SK-N-SH (cell line): ENCODE results near the gene SLFN14. TPM values are rescaled to one million over a fixed set of nuclear protein-coding genes. Genes with fewer than 3 reads are reported as not detected.
"Not testable (repeated sequence)": the region's sequence is repeated elsewhere in the genome, so short reads cannot be mapped to it uniquely, and the experiment has no call there.

Experiments
- CTCF ChIA-PET: fragments of 300-600, 350-600 bp; formaldehyde crosslinking; extraction: SDS; loops from one replicate; lab custom pipeline; 2021; lab: Yijun Ruan, JAX
- POLR2A ChIA-PET: fragments of 350-600 bp; sonication (Branson Sonifier 250); formaldehyde crosslinking; extraction: SDS; loops from one replicate; lab custom pipeline; 2020; ENCODE audit warnings: antibody characterized with exemption, inconsistent platforms; lab: Yijun Ruan, JAX
- DNase-seq: peaks from one replicate; pipeline ENCODE4 v3.0.0; 2012
- H2AFZ ChIP-seq: fragments of 200-600 bp; sonication (generic); 2 replicates; pipeline ENCODE4 v1.8.1; 2016; ENCODE audit warnings: antibody characterized with exemption, mild to moderate bottlenecking, low read depth
- H3F3A ChIP-seq: fragments of 200-600 bp; sonication (generic); replicated peaks from 2 replicates; pipeline ENCODE3; 2016; ENCODE audit warnings: antibody characterized with exemption, mild to moderate bottlenecking; ENCODE audit not compliant: insufficient read depth
- H3K27ac ChIP-seq, 2 experiments: fragments of 200-500 bp in 1 of 2; fragments of 200-600 bp in 1 of 2; sonication (Bioruptor generic) in 1 of 2; sonication (generic), shearing (Covaris generic) in 1 of 2; 2 replicates each; pipeline versions ENCODE4 v1.5.1 to v1.6.1; 2014 to 2016; ENCODE audit warnings: low read depth in 2 of 2, inconsistent platforms in 1 of 2, low read length in 1 of 2, mild to moderate bottlenecking in 1 of 2, mixed read lengths in 1 of 2
- H3K27me3 ChIP-seq: fragments of 200-600 bp; sonication (generic), shearing (Covaris generic); 2 replicates; pipeline ENCODE4 v1.6.1; 2016; ENCODE audit warnings: mixed run types; ENCODE audit not compliant: insufficient read depth
- H3K36me3 ChIP-seq, 2 experiments: fragments of 200-500 bp in 1 of 2; fragments of 200-600 bp in 1 of 2; sonication (Bioruptor generic) in 1 of 2; sonication (generic) in 1 of 2; replicated peaks in 1 of 2; 2 replicates each; pipeline versions ENCODE3 to v1.5.1; 2014 to 2016; ENCODE audit warnings: low read length in 1 of 2, mild to moderate bottlenecking in 1 of 2; ENCODE audit not compliant: insufficient read depth in 2 of 2, control insufficient read depth in 1 of 2
- H3K4me1 ChIP-seq, 2 experiments: fragments of 200-500 bp in 1 of 2; fragments of 200-600 bp in 1 of 2; sonication (Bioruptor generic) in 1 of 2; sonication (generic), shearing (Covaris generic) in 1 of 2; 2 replicates each; pipeline versions ENCODE4 v1.5.1 to v1.6.1; 2014 to 2016; ENCODE audit warnings: low read depth in 1 of 2, low read length in 1 of 2, mixed run types in 1 of 2; ENCODE audit not compliant: insufficient read depth in 2 of 2, control insufficient read depth in 1 of 2
- H3K4me2 ChIP-seq: fragments of 200-600 bp; sonication (generic), shearing (Covaris generic); 2 replicates; pipeline ENCODE4 v1.6.1; 2017; ENCODE audit warnings: mixed run types
- H3K4me3 ChIP-seq, 2 experiments: fragments of 200-500 bp in 1 of 2; fragments of 200-600 bp in 1 of 2; sonication (Bioruptor generic) in 1 of 2; sonication (generic), shearing (Covaris generic) in 1 of 2; 2 replicates each; pipeline versions ENCODE4 v1.5.1 to v1.8.1; 2014 to 2016; ENCODE audit warnings: low read depth in 2 of 2, inconsistent platforms in 1 of 2, low read length in 1 of 2, mild to moderate bottlenecking in 1 of 2, mixed read lengths in 1 of 2, moderate library complexity in 1 of 2
- H3K79me2 ChIP-seq: fragments of 200-600 bp; sonication (generic); 2 replicates; pipeline ENCODE4 v1.8.1; 2017; ENCODE audit warnings: mild to moderate bottlenecking; ENCODE audit not compliant: insufficient read depth
- H3K9ac ChIP-seq: fragments of 200-600 bp; sonication (generic); 2 replicates; pipeline ENCODE4 v1.6.1; 2017; ENCODE audit warnings: mixed run types
- H3K9me2 ChIP-seq: fragments of 200-600 bp; sonication (generic); 2 replicates; pipeline ENCODE4 v1.6.1; 2017; ENCODE audit warnings: mixed run types
- H3K9me3 ChIP-seq: fragments of 200-600 bp; sonication (generic); 2 replicates; pipeline ENCODE4 v1.6.1; 2017; ENCODE audit warnings: mixed run types, mild to moderate bottlenecking, moderate library complexity
- H4K20me1 ChIP-seq: fragments of 200-600 bp; sonication (generic); 2 replicates; pipeline ENCODE4 v1.6.1; 2017; ENCODE audit warnings: mild to moderate bottlenecking, mixed run types; ENCODE audit not compliant: insufficient read depth
- CTCF ChIP-seq: fragments of 200-600 bp; sonication (generic); IDR thresholded peaks from 2 replicates; pipeline ENCODE4 v1.6.1; 2017; ENCODE audit warnings: antibody characterized with exemption, mild to moderate bottlenecking, moderate library complexity
- GATA2 ChIP-seq: sonication (generic); formaldehyde crosslinking; IDR thresholded peaks from 2 replicates; pipeline ENCODE4 v1.5.0; 2020; ENCODE audit warnings: mild to moderate bottlenecking, missing genetic modification reagents
- JUND ChIP-seq: IDR thresholded peaks from 2 replicates; pipeline ENCODE4 v1.4.0; 2012
- MAX ChIP-seq: IDR thresholded peaks from 2 replicates; pipeline ENCODE4 v1.4.0; 2012; ENCODE audit warnings: low read depth
- MXI1 ChIP-seq: IDR thresholded peaks from 2 replicates; pipeline ENCODE4 v1.6.1; 2012; ENCODE audit warnings: mild to moderate bottlenecking, low read depth, low read length, improper control_type of control experiment
- NRF1 ChIP-seq: IDR thresholded peaks from 2 replicates; pipeline ENCODE4 v1.6.1; 2012; ENCODE audit warnings: low read depth, mild to moderate bottlenecking, low read length
- RCOR1 ChIP-seq: fragments of 150-350 bp; IDR thresholded peaks from 2 replicates; pipeline ENCODE4 v1.6.1; 2017; ENCODE audit warnings: antibody characterized with exemption, low read length
- REST ChIP-seq: IDR thresholded peaks from 2 replicates; pipeline ENCODE4 v1.6.1; 2012; ENCODE audit warnings: mild to moderate bottlenecking, low read depth, low read length, moderate library complexity
- RFX5 ChIP-seq: IDR thresholded peaks from 2 replicates; pipeline ENCODE4 v1.6.1; 2012; ENCODE audit warnings: mild to moderate bottlenecking, improper control_type of control experiment, low read length
- RXRA ChIP-seq: IDR thresholded peaks from 2 replicates; pipeline ENCODE4 v1.4.0; 2012; ENCODE audit warnings: low read depth, mild to moderate bottlenecking, borderline replicate concordance
- SIN3A ChIP-seq: IDR thresholded peaks from 2 replicates; pipeline ENCODE4 v1.6.1; 2012; ENCODE audit warnings: low read depth, mild to moderate bottlenecking, low read length, moderate library complexity, borderline replicate concordance
- TEAD4 ChIP-seq: IDR thresholded peaks from 2 replicates; pipeline ENCODE4 v1.4.0; 2012; ENCODE audit warnings: mild to moderate bottlenecking, borderline replicate concordance; ENCODE audit not compliant: insufficient read depth
- USF2 ChIP-seq: fragments of 150-350 bp; IDR thresholded peaks from 2 replicates; pipeline ENCODE4 v1.6.1; 2017; ENCODE audit warnings: antibody characterized with exemption, low read length, low read depth, borderline replicate concordance
- ZBTB33 ChIP-seq: IDR thresholded peaks from 2 replicates; pipeline ENCODE4 v1.4.0; 2012; ENCODE audit warnings: low read depth, borderline replicate concordance
- WGBS: methylation state at CpG from one replicate; pipeline ENCODE4 v1.1.6; 2017; ENCODE audit warnings: low lambda C conversion rate; 5-methylcytosine and 5-hydroxymethylcytosine counted together
- polyA plus RNA-seq, 3 experiments: library from polyadenylated mRNA; depleted of rRNA; stranded (reverse); fragments of >200 nt; gene quantifications; 2 replicates each; pipeline ENCODE4 v1.2.3, GENCODE V29; 2012

Gene SLFN14
- polyA plus RNA-seq, 1 of the 3 experiments (the other 2 are of a cell fraction): not detected

- TF ChIP-seq CTCF (no peak), GATA2 (CRISPR knock-in tag) (no peak), JUND (no peak)
Observed at GRCh38 chr17:35529866-35530265, 30.8 kb downstream of the SLFN14 start (continued).

GRCh38 chr17:35529326-35529725 lies 31.3 kb downstream of the SLFN14 start:
- H3K4me2 ChIP-seq, POLR2A ChIA-PET, H3K4me1 ChIP-seq, H4K20me1 ChIP-seq, DNase-seq, H3K27ac ChIP-seq, H3F3A ChIP-seq, H3K9ac ChIP-seq, H3K79me2 ChIP-seq, H2AFZ ChIP-seq, H3K4me3 ChIP-seq, H3K9me3 ChIP-seq, H3K9me2 ChIP-seq, H3K36me3 ChIP-seq: not testable (repeated sequence)
- CTCF ChIA-PET: interaction anchor here (1.8 kb wide), 1 partner anchor 10 kb away, joined by 7 read pairs; no protein-coding TSS in a partner anchor
- H3K27me3 ChIP-seq: peaks cover 25% of the 10 kb centered on the region
- 17% methylated on average over 1 of the region's 1 CpG for WGBS

- WGBS: 21% methylated on average over 4 of the region's 4 CpGs
- H3K36me3 ChIP-seq: no peaks in the 10 kb centered on the region
- no peaks in the 10 kb centered on the region for H3F3A ChIP-seq
- H3K9ac ChIP-seq: no peak overlapping the region
- H3K4me3 ChIP-seq: no peak overlapping the region
- H2AFZ ChIP-seq: no peak overlapping the region
- no peak for TF ChIP-seq TEAD4
- TF ChIP-seq ZBTB33: no peak
- no peak for TF ChIP-seq REST
- no peak for TF ChIP-seq RXRA
- TF ChIP-seq JUND: no peak
- TF ChIP-seq RFX5: no peak
- TF ChIP-seq GATA2 (CRISPR knock-in tag): no peak
- TF ChIP-seq NRF1: no peak
- TF ChIP-seq MAX: no peak
- no peak for TF ChIP-seq MXI1
- no peak for TF ChIP-seq SIN3A
- no peak for TF ChIP-seq RCOR1
- TF ChIP-seq USF2: no peak
- no peak for DNase-seq
- H4K20me1 ChIP-seq: no peaks in the 10 kb centered on the region
- ChIA-PET CTCF (interaction anchor here (1.3 kb wide), 1 partner anchor 16 kb away, joined by 4 read pairs; no protein-coding TSS in a partner anchor), POLR2A (no interaction called here)
- no peaks in the 10 kb centered on the region for H3K4me1 ChIP-seq
- peaks cover 26% of the 10 kb centered on the region; the same call in 1 of the 2 replicates for H3K27me3 ChIP-seq
- H3K9me3 ChIP-seq: no peaks in the 10 kb centered on the region
- H3K4me2 ChIP-seq: no peak overlapping the region
- no peaks in the 10 kb centered on the region for H3K9me2 ChIP-seq
- no peaks in the 10 kb centered on the region for H3K79me2 ChIP-seq
- H3K27ac ChIP-seq: no peak overlapping the region
Observed at GRCh38 chr17:35523296-35523695, 37.3 kb downstream of the SLFN14 start.
